Activated T-cell treated with anti-CD3 and anti-CD28 coated beads, Interleukin-2, amount 50 U/mL, for 72 hours (primary cell): ENCODE data around the gene BAIAP2L1. TPM values are rescaled to one million over a fixed set of nuclear protein-coding genes. Genes with fewer than 3 reads are reported as not detected.
"Not testable (repeated sequence)": the region's sequence is repeated elsewhere in the genome, so short reads cannot be mapped to it uniquely, and the experiment has no call there.

Source experiments
- ATAC-seq, 2 donors: fragments of 150-1000 bp; cut with Tn5 transposase; replicated peaks in 1 of 2; 2 replicates each; pipeline ENCODE4 v1.10.0; 2021; ENCODE audit warnings: moderate library complexity in 2 of 2, mild to moderate bottlenecking in 1 of 2
- DNase-seq, 2 donors: peaks; one replicate each; pipeline ENCODE4 v3.0.0; 2021 to 2022; ENCODE audit warnings: mixed read lengths in 1 of 2
- H3K27ac Mint-ChIP-seq: one replicate; pipeline ENCODE4 v1.8.0; 2022; ENCODE audit warnings: mild to moderate bottlenecking, moderate library complexity, mixed read lengths
- H3K27me3 Mint-ChIP-seq: one replicate; pipeline ENCODE4 v1.8.0; 2022; ENCODE audit warnings: low read depth, mixed read lengths
- H3K36me3 Mint-ChIP-seq, 2 donors: one replicate each; pipeline ENCODE4 v1.8.0; 2022; ENCODE audit warnings: mixed read lengths in 2 of 2, mild to moderate bottlenecking in 1 of 2; ENCODE audit not compliant: insufficient read depth in 2 of 2
- H3K4me1 Mint-ChIP-seq: one replicate; pipeline ENCODE4 v1.8.0; 2022; ENCODE audit warnings: low read depth, mixed read lengths
- H3K4me3 Mint-ChIP-seq, 2 donors: one replicate each; pipeline ENCODE4 v1.8.0; 2022; ENCODE audit warnings: mild to moderate bottlenecking in 2 of 2, mixed read lengths in 2 of 2, moderate library complexity in 2 of 2
- H3K9me3 Mint-ChIP-seq, 2 donors: one replicate each; pipeline ENCODE4 v1.8.0; 2022; ENCODE audit warnings: mixed read lengths in 2 of 2
- total RNA-seq, 2 donors: library from RNA; stranded (reverse); gene quantifications; one replicate each; pipeline ENCODE4 v1.2.3, GENCODE V29; 2022

BAIAP2L1 gene
- total RNA-seq, 2 donors from 2014 or later = 5.1 to 9.6 TPM

DNA sequence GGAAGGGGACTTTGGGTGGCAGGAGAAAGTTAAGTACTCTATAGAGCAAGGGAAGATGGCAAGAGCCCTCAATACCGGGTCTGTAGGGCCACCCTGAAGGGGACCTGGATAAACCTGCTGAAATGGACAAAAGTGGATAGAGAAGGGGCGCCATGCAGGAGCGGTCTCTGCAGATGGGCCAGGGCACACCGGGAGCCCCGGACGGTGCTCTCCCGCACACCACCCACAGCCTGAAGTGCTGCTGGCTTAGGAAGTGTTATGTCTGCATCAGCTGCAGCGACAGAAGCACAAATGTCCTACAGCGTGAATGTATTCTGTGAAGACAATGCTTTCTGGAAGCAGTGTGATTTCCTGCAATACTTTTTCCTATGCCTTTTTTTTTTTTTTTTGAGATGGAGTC lies 81.7 kb downstream of the BAIAP2L1 start:
- H3K36me3 Mint-ChIP-seq = peaks cover 3 to 9% of the 10 kb centered on the region in 2 donors
- no peak overlapping the region for H3K27ac Mint-ChIP-seq
- no peaks in the 10 kb centered on the region for H3K4me1 Mint-ChIP-seq
- DNase-seq = no peak
- no peak overlapping the region for H3K4me3 Mint-ChIP-seq
- H3K9me3 Mint-ChIP-seq = no peaks in the 10 kb centered on the region
- H3K27me3 Mint-ChIP-seq = peaks cover 12% of the 10 kb centered on the region
- no peak for ATAC-seq

DNA sequence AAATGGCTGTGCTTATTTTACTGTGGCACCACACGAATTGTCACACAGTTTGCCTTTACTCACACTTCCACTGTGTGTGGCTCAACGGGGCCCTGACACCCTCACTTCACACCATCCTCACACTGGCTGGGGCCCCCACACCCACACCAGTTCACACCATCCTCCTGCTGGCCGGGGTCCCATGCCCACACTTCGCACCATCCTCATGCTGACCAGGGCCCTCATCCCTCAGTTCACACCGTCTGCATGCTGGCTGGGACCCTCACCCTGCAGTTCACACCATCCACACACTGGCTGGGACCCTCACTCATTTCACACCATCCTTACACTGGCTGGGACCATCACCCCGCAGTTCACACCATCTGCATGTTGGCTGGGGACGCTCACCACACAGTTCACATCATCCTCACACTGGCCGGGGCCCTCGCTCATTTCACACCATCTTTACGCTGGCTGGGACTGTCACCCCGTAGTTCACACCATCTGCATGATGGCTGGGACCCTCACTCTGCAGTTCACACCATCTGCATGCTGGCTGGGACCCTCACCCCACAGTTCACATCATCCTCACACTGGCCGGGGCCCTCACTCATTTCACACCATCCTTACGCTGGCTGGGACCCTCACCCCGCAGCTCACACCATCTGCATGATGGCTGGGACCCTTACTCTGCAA lies 83.4 kb downstream of the BAIAP2L1 start:
- Mint-ChIP-seq H3K4me1 (no peaks in the 10 kb centered on the region), H3K9me3 (no peaks in the 10 kb centered on the region), H3K36me3 (peaks cover 3 to 9% of the 10 kb centered on the region in 2 donors), H3K27me3 (peaks cover under 1% of the 10 kb centered on the region), H3K27ac (no peak overlapping the region), H3K4me3 (no peak overlapping the region)
- ATAC-seq = no peak
- DNase-seq = no peak

- DNase-seq, H3K27me3 Mint-ChIP-seq, H3K36me3 Mint-ChIP-seq, H3K4me1 Mint-ChIP-seq, H3K4me3 Mint-ChIP-seq, ATAC-seq, H3K27ac Mint-ChIP-seq, H3K9me3 Mint-ChIP-seq: not testable (repeated sequence)
These were observed 84.8 kb downstream of the BAIAP2L1 start for GRCh38 chr7:98315994-98316527.

DNA sequence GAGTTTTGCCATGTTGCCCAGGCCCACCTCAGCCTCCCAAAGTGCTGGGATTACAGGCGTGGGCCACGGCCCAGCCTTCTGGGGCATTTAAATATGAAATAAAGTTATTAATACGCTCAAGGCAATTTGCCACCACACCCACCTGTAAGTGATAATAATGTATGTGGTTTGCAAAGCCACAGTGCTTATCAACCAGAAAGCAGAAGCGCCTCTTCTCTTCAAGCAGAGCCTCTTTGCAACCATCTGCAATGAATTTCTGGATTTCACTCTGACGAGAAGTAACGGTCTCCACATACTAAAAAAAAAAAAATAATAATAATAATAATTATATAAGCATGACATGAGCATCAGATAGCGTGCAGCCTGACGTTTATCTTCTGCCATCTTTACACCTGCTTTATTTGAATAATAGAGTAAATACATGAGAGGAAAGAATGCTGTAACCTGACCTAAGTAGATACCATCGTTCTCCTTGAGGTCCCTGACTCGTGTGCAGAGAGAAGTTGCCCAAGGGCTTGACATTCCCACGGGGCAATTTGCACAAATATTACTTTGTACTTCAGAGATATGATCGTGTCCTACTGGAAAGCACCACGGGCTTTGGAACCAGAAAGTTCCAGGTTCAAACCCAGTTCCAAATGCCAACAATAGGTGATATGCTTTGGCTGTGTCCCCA lies 85.4 kb downstream of the BAIAP2L1 start:
- Mint-ChIP-seq H3K36me3 (peaks cover 3 to 9% of the 10 kb centered on the region in 2 donors), H3K9me3 (no peaks in the 10 kb centered on the region), H3K27ac (no peak overlapping the region), H3K27me3 (no peaks in the 10 kb centered on the region), H3K4me3 (no peak overlapping the region), H3K4me1 (no peaks in the 10 kb centered on the region)
- ATAC-seq (no peak), DNase-seq (no peak)

DNA sequence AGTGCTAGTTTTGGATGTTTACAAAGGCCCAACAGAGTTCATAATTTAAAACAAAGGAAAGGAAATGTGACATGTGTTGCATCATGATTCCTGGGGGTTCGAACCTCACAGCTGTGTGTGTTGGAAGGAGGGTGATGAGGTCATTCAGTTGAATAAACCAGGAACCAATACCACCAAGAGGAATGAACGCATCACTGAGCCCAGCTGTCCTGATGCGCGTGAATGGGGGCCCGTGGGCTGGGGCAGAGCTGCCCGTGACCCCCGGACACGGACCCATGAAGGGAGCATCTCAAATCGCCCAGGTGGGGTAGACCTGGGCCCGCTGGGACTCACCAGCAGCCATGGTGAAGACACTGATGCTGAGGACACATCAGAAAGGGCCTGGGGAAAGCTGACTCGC lies 86.4 kb downstream of the BAIAP2L1 start:
- H3K36me3 Mint-ChIP-seq = peaks cover 3 to 9% of the 10 kb centered on the region in 2 donors
- H3K4me3 Mint-ChIP-seq = no peak overlapping the region
- DNase-seq (no peak), ATAC-seq (no peak)
- H3K9me3 Mint-ChIP-seq = no peaks in the 10 kb centered on the region
- H3K4me1 Mint-ChIP-seq = no peaks in the 10 kb centered on the region
- H3K27me3 Mint-ChIP-seq = no peaks in the 10 kb centered on the region
- H3K27ac Mint-ChIP-seq = no peak overlapping the region

DNA sequence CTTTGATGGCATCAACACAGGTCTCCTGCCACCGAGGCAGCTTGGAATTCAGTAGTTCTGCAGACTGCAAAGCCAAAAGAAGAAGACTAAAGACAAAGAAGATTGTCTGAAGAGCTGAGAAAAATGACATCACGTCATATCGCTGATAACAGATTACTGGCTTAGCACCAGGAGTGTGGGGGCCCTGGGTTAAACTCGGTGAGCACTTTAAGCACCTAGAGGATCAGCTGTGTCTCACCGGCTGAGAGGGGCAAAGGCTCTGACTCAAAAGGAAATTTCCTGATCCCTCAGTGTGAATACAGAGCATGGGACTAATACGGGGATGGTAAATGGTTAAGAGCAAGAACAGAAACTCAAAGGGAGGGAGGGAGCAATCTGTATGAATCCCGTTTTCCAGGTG lies 88.7 kb downstream of the BAIAP2L1 start:
- no peak for ATAC-seq
- no peaks in the 10 kb centered on the region for H3K4me1 Mint-ChIP-seq
- no peak for DNase-seq
- H3K36me3 Mint-ChIP-seq = peaks cover 3% of the 10 kb centered on the region in 2 donors
- H3K4me3 Mint-ChIP-seq = no peak overlapping the region
- H3K27ac Mint-ChIP-seq = no peak overlapping the region
- no peaks in the 10 kb centered on the region for H3K27me3 Mint-ChIP-seq
- H3K9me3 Mint-ChIP-seq = no peaks in the 10 kb centered on the region

- no peak overlapping the region for H3K27ac Mint-ChIP-seq
- H3K4me3 Mint-ChIP-seq = no peak overlapping the region
- no peak for ATAC-seq
These were observed 91.3 kb downstream of the BAIAP2L1 start for GRCh38 chr7:98309566-98309965.

GRCh38 chr7:98307971-98308466 lies 92.9 kb downstream of the BAIAP2L1 start:
- H3K4me1 Mint-ChIP-seq = no peaks in the 10 kb centered on the region
- peaks cover 0 to 1% of the 10 kb centered on the region in 2 donors for H3K36me3 Mint-ChIP-seq
- DNase-seq = no peak
- H3K4me3 Mint-ChIP-seq = no peak overlapping the region
- no peak for ATAC-seq
- H3K27me3 Mint-ChIP-seq = no peaks in the 10 kb centered on the region
- no peak overlapping the region for H3K27ac Mint-ChIP-seq
- H3K9me3 Mint-ChIP-seq = no peaks in the 10 kb centered on the region

More at GRCh38 chr7:98309566-98309965, 91.3 kb downstream of the BAIAP2L1 start:
- Mint-ChIP-seq H3K27me3 (no peaks in the 10 kb centered on the region), H3K9me3 (no peaks in the 10 kb centered on the region), H3K36me3 (peaks cover 0 to 1% of the 10 kb centered on the region in 2 donors), H3K4me1 (no peaks in the 10 kb centered on the region)
- no peak for DNase-seq

DNA sequence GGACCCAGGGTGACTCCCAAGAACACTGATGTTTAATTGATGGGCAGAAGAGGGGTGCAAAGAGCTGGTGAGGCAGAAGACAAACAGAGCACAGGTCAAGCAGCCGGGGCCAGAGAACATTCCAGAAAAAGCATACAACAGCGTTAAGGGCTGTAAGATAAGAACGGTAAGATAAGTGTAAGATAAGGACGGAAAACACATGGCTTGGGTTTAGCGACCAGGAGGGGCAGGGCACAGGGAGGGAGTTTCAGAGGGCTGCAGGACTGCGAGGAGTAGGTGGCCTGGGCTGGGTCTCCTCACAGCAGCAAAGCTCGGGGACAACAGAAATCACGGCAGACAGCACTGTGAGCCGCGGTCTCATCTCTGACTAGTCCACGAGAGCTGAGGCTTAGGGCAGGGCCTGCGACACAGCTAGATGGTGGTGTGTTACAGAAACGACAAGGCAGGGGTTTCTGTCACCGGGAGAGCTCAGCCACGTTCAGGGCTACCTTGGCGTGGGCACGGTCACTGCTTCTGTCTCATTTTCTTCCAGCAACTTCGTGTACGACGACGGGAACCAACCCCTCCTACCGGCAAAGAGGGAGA lies 94.8 kb downstream of the BAIAP2L1 start:
- Mint-ChIP-seq H3K36me3 (peaks cover 0 to 1% of the 10 kb centered on the region in 2 donors), H3K9me3 (no peaks in the 10 kb centered on the region), H3K4me1 (no peaks in the 10 kb centered on the region), H3K4me3 (no peak overlapping the region), H3K27me3 (no peaks in the 10 kb centered on the region), H3K27ac (no peak overlapping the region)
- ATAC-seq (no peak), DNase-seq (no peak)

- DNase-seq (no peak), ATAC-seq (no peak)
- no peak overlapping the region for H3K27ac Mint-ChIP-seq
- H3K27me3 Mint-ChIP-seq = no peaks in the 10 kb centered on the region
- H3K36me3 Mint-ChIP-seq = peaks cover 0 to 1% of the 10 kb centered on the region in 2 donors
- H3K4me1 Mint-ChIP-seq = no peaks in the 10 kb centered on the region
- H3K9me3 Mint-ChIP-seq = no peaks in the 10 kb centered on the region
- no peak overlapping the region for H3K4me3 Mint-ChIP-seq
These were observed 97.0 kb downstream of the BAIAP2L1 start for GRCh38 chr7:98303906-98304305.

- DNase-seq (no peak), ATAC-seq (no peak)
- Mint-ChIP-seq H3K4me3 (no peak overlapping the region), H3K36me3 (peaks cover 0 to 1% of the 10 kb centered on the region in 2 donors), H3K27ac (no peak overlapping the region), H3K9me3 (no peaks in the 10 kb centered on the region), H3K27me3 (no peaks in the 10 kb centered on the region), H3K4me1 (no peaks in the 10 kb centered on the region)
These were observed 97.6 kb downstream of the BAIAP2L1 start for GRCh38 chr7:98303176-98303865.

- Mint-ChIP-seq H3K4me1 (no peaks in the 10 kb centered on the region), H3K9me3 (no peaks in the 10 kb centered on the region), H3K27ac (no peak overlapping the region), H3K4me3 (no peak overlapping the region), H3K36me3 (peaks cover 0 to 1% of the 10 kb centered on the region in 2 donors), H3K27me3 (no peaks in the 10 kb centered on the region)
- no peak for ATAC-seq
- DNase-seq = no peak
These were observed 99.0 kb downstream of the BAIAP2L1 start for GRCh38 chr7:98301693-98302470.
